Adipocyte (in vitro differentiated cells): ENCODE measurements around the gene OASL.
"Not testable (repeated sequence)": the region's sequence is repeated elsewhere in the genome, so short reads cannot be mapped to it uniquely, and the experiment has no call there.

Source experiments
- DNase-seq: peaks from one replicate; pipeline ENCODE4 v3.0.0-alpha.2; 2015; ENCODE audit warnings: low read depth
- H3K27me3 ChIP-seq: replicated peaks from 2 replicates; pipeline ENCODE4 v1.7.0; 2013; ENCODE audit warnings: mild to moderate bottlenecking, low read length, moderate library complexity; ENCODE audit not compliant: control insufficient read depth, insufficient read depth
- H3K36me3 ChIP-seq: 2 replicates; pipeline ENCODE4 v1.7.0; 2013; ENCODE audit warnings: low read length, mild to moderate bottlenecking, moderate library complexity; ENCODE audit not compliant: control insufficient read depth, insufficient read depth, severe bottlenecking
- H3K4me1 ChIP-seq: 2 replicates; pipeline ENCODE4 v1.7.0; 2013; ENCODE audit warnings: mild to moderate bottlenecking, low read length, moderate library complexity; ENCODE audit not compliant: control insufficient read depth, insufficient read depth
- H3K4me3 ChIP-seq: 2 replicates; pipeline ENCODE4 v1.7.0; 2013; ENCODE audit warnings: mild to moderate bottlenecking, low read length, moderate library complexity
- H3K9ac ChIP-seq: 2 replicates; pipeline ENCODE4 v1.7.0; 2013; ENCODE audit warnings: mild to moderate bottlenecking, low read length, moderate library complexity
- H3K9me3 ChIP-seq: 2 replicates; pipeline ENCODE4 v1.7.0; 2013; ENCODE audit warnings: mild to moderate bottlenecking, low read length, moderate library complexity; ENCODE audit not compliant: control insufficient read depth

Gene OASL, protein sequence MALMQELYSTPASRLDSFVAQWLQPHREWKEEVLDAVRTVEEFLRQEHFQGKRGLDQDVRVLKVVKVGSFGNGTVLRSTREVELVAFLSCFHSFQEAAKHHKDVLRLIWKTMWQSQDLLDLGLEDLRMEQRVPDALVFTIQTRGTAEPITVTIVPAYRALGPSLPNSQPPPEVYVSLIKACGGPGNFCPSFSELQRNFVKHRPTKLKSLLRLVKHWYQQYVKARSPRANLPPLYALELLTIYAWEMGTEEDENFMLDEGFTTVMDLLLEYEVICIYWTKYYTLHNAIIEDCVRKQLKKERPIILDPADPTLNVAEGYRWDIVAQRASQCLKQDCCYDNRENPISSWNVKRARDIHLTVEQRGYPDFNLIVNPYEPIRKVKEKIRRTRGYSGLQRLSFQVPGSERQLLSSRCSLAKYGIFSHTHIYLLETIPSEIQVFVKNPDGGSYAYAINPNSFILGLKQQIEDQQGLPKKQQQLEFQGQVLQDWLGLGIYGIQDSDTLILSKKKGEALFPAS

DNA sequence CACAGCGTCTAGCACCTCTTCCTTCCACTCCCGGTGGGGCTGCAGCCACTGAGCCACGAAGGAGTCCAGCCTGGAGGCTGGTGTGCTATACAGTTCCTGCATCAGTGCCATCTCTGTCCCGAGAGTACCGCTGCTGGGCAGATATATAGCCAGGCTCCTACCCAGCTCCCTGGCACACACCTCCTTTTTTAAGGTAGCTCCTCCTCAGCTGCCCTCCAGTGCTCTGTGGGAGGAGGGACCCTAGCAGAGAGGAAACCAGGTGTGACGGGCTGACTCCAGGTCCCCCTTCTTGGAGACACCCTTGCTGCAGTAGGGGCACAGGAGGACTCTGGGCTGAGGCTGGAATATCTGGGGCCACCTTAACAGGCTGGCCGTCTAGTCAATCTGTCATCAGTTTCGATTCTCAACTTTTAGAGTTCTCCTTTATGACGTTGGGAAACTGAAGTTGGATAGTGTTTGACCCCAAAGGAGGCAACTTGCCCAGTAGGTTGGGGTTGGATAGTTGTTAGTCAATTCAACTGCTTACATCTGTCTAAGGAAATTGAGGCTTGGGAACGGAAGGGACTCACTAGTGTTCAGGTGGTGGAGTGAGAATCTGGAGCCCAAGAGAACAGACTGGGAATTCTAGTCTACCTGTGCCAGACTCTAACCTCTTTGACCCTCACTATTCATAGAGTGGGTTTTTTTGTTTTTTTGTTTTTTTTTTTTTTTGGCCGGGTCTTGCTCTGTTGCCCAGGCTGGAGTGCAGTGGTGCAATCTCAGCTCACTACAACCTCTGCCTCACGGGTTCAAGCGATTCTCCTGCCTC, at the start of gene OASL:
OASL (minus strand) TSS at position 386 of the 808 bp plus-strand sequence; CDS start at position 111, 275 bp downstream.
- DNase-seq = no peak
- H3K9ac ChIP-seq = peak within 1 kb of the TSS; percentile 68
- no peaks in the 10 kb centered on the region for H3K9me3 ChIP-seq
- no peaks in the 10 kb centered on the region for H3K36me3 ChIP-seq
- H3K27me3 ChIP-seq = peaks cover 4% of the 10 kb centered on the region
- H3K4me1 ChIP-seq = peaks cover 30% of the 10 kb centered on the region
- H3K4me3 ChIP-seq = peak within 1 kb of the TSS; percentile 86

DNA sequence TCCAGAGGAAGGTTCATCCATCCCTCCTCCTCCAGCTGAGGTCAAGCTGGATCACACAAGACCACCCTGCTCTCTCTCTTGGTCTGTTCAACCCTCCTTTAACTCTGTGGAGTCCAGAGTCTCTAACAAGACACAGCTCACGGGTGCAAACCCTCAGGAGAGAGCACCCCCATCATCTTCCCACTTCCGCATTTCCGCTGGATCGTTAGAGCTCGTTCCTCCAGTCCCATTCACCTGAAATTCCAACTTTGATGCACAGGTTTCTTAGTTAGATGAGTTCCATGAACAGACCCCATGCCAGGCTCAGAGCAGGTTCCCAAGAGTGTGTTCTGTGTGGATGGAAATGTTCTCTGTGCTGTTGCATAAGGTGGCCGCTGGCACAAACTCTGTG, 49.1 kb upstream of the OASL start:
- H3K4me1 ChIP-seq = no peaks in the 10 kb centered on the region
- no peak overlapping the region for H3K9ac ChIP-seq
- no peaks in the 10 kb centered on the region for H3K9me3 ChIP-seq
- peaks cover 32% of the 10 kb centered on the region for H3K27me3 ChIP-seq
- H3K36me3 ChIP-seq = no peaks in the 10 kb centered on the region
- H3K4me3 ChIP-seq = no peak overlapping the region
- no peak for DNase-seq

DNA sequence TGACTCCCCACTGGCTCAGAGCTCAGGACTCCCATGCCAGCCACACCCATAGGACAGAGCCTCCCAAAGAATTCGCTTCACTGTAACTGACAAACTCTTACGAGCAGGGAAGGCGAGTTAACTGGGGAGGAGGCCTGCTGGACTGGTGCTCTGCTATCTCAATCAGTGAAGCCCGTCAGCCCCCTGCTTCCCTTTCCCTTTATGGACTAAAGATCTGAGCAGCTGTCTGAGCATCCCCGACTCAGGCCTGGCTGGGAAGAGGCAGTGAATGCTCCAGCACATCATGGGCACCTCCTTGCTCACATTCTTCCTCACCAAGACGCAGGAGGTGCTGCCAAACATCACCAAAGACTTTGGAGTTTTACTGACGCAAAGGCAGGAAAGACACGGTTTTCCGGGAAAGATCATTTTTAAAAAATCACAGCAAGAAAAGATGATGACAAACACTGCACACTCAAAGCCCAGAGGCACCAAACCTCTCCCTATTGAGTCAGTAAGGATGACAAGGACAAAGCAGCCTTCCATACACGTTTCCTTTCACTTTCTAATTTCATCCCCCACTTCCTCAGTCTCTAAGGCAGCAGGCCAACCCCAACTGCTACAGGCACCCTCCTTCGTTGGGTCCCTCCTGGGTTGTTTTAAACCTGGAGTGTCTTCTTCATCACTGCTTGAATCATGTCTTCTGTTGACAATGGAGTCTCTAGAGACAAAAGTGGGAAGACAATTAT, 48.6 kb upstream of the OASL start:
- Histone ChIP-seq H3K4me1 (no peaks in the 10 kb centered on the region), H3K9ac (no peak overlapping the region), H3K9me3 (no peaks in the 10 kb centered on the region), H3K4me3 (no peak overlapping the region), H3K27me3 (peaks cover 30% of the 10 kb centered on the region), H3K36me3 (no peaks in the 10 kb centered on the region)
- DNase-seq = no peak

DNA sequence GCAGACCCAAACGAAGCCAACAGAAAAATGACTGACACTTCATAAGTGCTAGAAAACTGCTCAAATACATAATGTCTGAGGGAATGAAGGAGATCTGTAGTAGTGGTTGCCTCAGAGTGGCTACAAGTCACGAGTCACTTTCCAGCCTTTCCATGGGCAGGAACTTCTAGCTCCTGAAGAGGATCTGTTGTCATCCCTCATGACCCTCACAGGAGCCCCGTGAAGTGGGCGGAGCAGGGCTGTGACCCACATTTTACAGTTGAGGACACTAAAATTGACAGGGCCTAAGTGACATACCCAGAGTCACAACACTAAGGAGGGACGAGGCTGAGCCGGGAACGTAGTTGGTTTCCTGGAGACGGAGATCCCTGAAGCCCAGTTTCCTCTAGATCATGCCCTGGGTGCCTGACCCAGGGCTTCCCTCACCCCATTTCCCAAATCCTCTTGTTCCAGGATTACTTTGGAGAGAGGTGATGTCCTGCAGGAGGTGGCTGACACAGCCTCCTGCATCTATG, 47.8 kb upstream of the OASL start:
- H3K36me3 ChIP-seq = no peaks in the 10 kb centered on the region
- H3K9me3 ChIP-seq = no peaks in the 10 kb centered on the region
- no peak for DNase-seq
- H3K4me1 ChIP-seq = no peaks in the 10 kb centered on the region
- peaks cover 22% of the 10 kb centered on the region for H3K27me3 ChIP-seq
- no peak overlapping the region for H3K4me3 ChIP-seq
- H3K9ac ChIP-seq = no peak overlapping the region

DNA sequence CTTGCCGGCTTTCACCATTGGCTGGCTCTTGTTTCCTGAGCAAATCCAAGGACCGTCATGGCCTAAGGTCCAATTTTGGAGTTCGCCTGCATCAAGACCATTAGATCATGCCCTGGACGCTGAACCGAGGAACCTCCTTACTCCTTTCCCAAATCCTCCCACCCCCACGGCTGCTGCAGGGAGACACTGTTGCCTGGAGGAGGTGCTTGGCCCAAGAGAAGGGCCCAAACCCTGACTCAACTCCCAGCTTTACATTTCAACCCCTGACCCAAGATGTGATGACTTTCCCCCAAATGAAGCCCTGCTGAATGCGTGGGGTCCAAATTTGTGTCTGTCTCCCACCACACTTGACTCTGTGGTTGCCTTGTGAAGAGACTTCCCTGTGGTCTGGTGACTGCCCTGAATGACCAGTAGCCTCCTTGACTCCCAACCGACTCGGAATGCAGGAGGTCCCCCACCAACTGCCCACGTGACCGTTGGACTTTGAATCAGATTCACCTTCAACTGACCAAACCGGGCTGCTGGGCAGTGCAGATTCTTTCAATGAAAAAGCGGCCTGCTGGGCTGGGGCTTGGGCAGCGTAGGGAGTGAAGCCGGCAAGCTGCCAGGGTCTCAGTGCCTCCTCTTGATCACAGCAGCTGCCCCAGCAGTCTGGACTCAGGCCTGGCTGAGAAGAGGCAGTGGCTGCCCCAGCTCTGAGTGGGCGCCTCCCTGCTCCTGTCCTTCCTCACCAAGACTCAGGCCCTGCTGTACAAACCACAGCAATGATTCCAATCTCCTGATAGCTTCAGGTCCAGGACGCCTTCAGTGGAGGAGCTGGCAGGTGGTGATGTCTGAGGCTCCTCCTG, 46.7 kb upstream of the OASL start:
- no peaks in the 10 kb centered on the region for H3K9me3 ChIP-seq
- DNase-seq = no peak

DNA sequence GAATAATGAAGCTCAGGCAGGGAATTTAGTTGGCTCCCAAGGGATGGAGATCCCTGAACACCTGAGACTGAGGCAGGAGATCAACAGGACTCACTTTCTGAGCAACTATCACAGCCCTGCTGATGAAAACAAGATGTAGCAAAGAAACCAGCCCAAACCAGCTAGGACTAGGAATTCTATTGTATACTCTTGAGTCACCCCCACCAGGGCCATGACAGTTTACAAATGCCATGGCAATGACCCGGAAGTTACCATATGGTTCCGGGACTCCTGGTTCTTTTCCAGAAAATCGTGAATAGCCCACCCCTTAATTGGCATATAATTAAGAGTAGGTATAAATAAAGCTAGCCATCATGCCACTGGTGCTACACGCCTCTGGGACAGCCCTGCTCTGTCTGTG, 46.0 kb upstream of the OASL start:
- no peak overlapping the region for H3K9ac ChIP-seq
- H3K9me3 ChIP-seq = no peaks in the 10 kb centered on the region
- DNase-seq = no peak

More for the DNA sequence above, 46.7 kb upstream of the OASL start:
- Histone ChIP-seq H3K4me1 (no peaks in the 10 kb centered on the region), H3K36me3 (no peaks in the 10 kb centered on the region), H3K4me3 (no peak overlapping the region), H3K27me3 (peaks cover 16% of the 10 kb centered on the region), H3K9ac (no peak overlapping the region)

DNA sequence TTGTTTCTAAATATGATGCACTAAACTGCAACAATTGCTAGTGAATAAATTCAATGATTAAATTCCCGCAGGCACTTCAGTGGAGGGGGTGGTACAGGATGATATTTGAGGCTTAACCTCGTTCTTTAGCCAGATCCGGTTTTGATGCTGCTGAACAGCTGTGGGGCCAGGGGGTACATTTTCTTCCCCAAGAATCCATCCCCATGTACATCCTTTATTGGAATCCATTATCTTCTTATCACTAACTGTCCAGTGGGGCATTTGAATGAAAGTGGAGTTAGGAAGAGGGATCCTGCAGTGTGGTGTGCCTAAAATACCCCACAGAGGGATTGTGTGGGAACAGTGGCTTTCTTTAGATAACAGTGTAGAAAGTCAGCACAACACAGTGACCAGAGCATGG, 45.2 kb upstream of the OASL start:
- no peak overlapping the region for H3K9ac ChIP-seq
- no peaks in the 10 kb centered on the region for H3K4me1 ChIP-seq
- H3K9me3 ChIP-seq = no peaks in the 10 kb centered on the region
- no peak overlapping the region for H3K4me3 ChIP-seq
- no peaks in the 10 kb centered on the region for H3K36me3 ChIP-seq
- DNase-seq = no peak
- peaks cover 8% of the 10 kb centered on the region for H3K27me3 ChIP-seq

More for the DNA sequence above, 46.0 kb upstream of the OASL start:
- H3K4me3 ChIP-seq = no peak overlapping the region
- no peaks in the 10 kb centered on the region for H3K4me1 ChIP-seq
- peaks cover 10% of the 10 kb centered on the region for H3K27me3 ChIP-seq
- no peaks in the 10 kb centered on the region for H3K36me3 ChIP-seq

DNA sequence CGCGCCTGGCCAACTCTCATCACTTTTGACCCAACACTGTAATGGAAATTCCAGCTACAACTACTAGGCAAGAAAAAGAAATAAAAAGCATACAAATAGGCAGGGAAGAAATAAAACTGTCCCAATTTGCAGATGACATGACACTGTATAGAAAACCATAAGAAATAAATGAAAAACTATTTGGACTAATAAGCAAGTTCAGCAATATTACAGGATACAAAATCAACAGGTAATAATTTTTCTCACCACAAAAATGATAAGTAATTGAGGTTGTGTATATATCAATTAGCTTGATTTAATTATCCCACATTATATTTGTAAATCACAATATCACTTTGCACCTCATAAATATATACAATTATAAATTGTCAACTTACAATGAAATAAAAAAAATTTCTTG, 41.9 kb upstream of the OASL start:
- DNase-seq = no peak
- H3K4me3 ChIP-seq = no peak overlapping the region
- peaks cover 8% of the 10 kb centered on the region for H3K27me3 ChIP-seq
- no peaks in the 10 kb centered on the region for H3K9me3 ChIP-seq
- H3K9ac ChIP-seq = no peak overlapping the region
- H3K4me1 ChIP-seq = no peaks in the 10 kb centered on the region
- H3K36me3 ChIP-seq = no peaks in the 10 kb centered on the region

DNA sequence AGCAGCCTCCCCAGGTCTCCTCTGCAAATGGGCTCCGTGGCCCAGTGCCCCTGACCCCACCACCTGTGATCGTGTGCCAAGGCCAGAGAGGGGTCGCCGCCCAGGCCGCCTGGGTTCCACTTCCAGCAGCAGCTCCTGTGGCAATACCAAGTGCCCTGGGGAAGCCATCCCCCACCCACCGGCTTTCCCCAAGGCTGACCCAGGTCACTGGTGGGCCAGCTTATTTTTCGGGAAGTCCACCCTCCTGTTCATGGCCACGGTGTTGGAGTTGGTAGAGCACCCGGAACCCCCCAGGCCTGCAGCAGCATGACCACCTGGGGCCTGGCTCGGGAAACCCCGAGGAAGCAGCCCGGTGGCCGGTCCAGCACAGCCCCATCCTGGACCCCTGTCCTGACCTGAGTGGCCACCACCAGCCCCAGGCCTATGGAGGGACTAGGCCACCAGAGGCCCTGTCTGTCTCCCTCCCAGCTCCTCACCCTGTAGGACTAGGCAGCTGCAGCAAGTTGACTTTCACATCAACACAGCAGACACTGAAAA, 40.8 kb upstream of the OASL start:
- H3K9ac ChIP-seq = no peak overlapping the region
- DNase-seq = no peak
- H3K4me3 ChIP-seq = no peak overlapping the region
- H3K36me3 ChIP-seq = no peaks in the 10 kb centered on the region
- no peaks in the 10 kb centered on the region for H3K9me3 ChIP-seq
- peaks cover 2% of the 10 kb centered on the region for H3K27me3 ChIP-seq
- no peaks in the 10 kb centered on the region for H3K4me1 ChIP-seq

DNA sequence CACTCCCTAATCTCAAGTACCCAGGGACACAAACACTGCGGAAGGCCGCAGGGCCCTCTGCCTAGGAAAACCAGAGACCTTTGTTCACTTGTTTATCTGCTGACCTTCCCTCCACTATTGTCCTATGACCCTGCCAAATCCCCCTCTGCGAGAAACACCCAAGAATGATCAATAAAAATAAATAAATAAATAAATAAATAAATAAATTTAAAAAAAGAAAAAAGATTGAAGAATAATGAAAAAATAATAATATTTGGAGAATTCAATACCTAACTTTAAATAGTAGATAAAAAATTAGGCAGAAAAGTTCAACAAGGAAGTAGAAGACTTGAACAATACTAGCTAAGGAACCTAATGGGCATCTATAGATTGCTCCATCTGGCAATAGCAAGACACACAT, 38.4 kb upstream of the OASL start:
- H3K9me3 ChIP-seq = peaks cover 11% of the 10 kb centered on the region
- not testable (repeated sequence) for H3K9ac ChIP-seq, DNase-seq, H3K27me3 ChIP-seq, H3K4me1 ChIP-seq, H3K4me3 ChIP-seq, H3K36me3 ChIP-seq
